T-helper 9 cell (primary cell): Measurements from ENCODE around the gene C1orf122.

Experiments
- DNase-seq: peaks from one replicate; pipeline ENCODE4 v3.0.0-alpha.2; 2020

C1orf122 gene

GRCh38 chr1:37802439-37802838, 5.2 kb upstream of the C1orf122 start:
- no peak for DNase-seq

- DNase-seq = no peak
These were observed 403 bp upstream of the C1orf122 start for GRCh38 chr1:37807220-37807554.

GRCh38 chr1:37808369-37809319, 1.1 kb downstream of the C1orf122 start:
- peak; percentile 36 for DNase-seq

DNA sequence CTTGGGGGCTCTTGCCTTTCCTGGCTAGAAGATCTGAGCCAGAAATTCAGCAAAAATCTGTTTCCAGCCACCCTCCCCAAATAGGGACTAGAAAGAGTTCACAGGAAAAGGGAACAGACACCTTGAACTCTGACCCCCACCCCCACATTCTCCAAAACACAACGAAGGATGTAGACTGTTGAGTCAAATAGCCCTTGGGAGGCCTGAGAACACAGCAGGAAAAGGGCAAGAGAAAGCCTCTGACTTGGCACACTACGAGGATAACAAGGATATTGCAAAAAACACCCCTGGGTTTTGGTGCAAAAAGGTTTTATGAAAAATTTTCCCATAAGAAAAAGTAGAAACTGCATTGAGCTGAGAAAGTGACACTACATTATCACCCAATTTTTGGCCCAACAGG, 2.4 kb downstream of the C1orf122 start:
- DNase-seq = no peak

- DNase-seq = peak; percentile 52
These were observed 3.6 kb downstream of the C1orf122 start for GRCh38 chr1:37811027-37811655.

GRCh38 chr1:37813529-37814145, 6.0 kb downstream of the C1orf122 start:
- DNase-seq = no peak

GRCh38 chr1:37814252-37814651, 6.7 kb downstream of the C1orf122 start:
- DNase-seq = no peak

- DNase-seq = no peak
These were observed 9.9 kb downstream of the C1orf122 start for GRCh38 chr1:37817481-37817880.

- DNase-seq = no peak
These were observed 13.9 kb downstream of the C1orf122 start for GRCh38 chr1:37821481-37821880.

DNA sequence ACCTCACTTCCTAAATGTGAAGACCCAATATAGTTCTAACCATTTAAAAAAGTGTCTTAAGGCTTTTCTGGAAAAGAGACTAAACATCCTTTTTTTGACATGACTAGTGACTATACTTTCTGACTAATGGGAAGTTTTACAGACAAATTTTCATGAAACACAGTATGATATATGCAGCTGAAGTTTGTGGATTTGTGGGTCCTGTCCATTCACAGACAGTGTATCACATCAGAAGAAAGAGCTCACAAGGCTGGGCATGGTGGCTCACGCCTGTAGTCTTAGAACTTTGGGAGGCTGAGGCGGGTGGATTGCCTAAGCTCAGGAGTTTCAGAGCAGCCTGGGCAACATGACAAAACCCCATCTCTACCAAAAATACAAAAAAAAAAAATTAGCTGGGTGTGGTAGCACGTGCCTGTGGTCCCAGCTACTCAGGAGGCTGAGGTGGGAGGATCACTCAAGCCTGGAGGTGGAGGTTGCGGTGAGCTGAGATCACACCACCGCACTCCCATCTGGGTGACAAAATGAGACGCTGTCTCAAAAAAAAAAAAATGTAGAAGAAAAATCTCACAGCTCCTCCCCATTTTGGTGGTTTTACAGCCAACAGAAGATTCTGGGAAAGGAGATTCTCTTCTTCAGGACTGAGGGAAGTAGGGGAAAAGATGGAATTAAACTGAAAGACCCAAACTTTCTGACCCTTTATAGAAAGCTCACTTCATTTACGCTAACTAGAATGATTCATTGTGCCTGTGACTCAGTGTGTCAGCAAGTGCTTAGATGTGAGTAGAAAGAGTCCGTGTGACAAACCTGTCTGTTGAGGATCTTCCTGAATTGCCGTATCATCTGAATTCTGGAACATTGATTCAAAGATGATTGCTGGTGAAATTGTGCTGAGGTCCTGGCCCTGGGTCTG, 15.6 kb downstream of the C1orf122 start:
- DNase-seq = no peak

DNA sequence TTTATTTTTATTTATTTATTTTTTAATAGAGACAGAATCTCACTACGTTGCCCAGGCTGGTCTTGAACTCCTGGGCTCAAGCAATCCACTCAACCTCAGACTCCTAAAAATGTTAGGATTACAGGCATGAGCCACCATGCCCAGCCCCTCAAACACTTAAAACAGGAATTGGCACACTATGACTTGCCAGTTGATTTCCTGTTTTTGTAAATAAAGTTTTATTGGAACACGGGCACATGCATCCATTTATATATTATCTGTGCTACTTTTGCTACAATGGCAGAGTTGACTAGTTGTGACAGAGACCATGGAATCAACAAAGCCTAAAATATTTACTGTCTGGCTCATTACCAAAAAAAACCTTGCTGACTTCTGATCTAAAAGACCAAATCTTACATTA, 16.4 kb downstream of the C1orf122 start:
- no peak for DNase-seq

GRCh38 chr1:37825506-37825905, 17.9 kb downstream of the C1orf122 start:
- DNase-seq = no peak

DNA sequence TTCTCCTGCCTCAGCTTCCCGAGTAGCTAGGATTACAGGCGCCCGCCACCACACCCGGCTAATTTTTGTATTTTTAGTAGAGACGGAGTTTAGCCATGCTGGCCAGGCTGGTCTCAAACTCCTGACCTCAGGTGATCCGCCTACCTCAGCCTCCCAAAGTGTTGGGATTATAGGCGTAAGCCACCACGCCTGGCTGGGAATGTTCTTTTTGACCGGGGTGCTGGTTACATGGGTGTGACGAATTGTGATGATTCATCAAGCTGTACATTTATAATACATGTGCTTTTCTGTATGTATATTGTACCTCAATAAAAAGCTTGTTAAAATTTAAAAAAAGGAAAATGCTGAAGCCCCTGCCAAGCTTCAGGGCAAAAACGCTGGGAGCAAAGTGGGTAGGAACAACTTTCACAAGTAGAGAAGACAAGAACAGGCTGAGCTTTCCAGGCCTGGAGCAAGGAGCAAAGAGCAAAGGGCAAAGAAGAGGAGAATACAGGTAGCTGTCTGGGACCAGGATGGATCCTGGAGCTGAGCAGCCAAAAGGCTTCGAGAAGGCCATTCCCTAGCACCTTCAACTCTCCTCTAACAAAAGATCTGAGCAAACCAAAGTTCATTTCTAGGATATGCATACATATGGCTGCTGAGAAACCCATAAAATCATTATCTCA, 21.0 kb downstream of the C1orf122 start:
- no peak for DNase-seq

- DNase-seq = no peak
These were observed 23.5 kb downstream of the C1orf122 start for GRCh38 chr1:37831109-37831508.

DNA sequence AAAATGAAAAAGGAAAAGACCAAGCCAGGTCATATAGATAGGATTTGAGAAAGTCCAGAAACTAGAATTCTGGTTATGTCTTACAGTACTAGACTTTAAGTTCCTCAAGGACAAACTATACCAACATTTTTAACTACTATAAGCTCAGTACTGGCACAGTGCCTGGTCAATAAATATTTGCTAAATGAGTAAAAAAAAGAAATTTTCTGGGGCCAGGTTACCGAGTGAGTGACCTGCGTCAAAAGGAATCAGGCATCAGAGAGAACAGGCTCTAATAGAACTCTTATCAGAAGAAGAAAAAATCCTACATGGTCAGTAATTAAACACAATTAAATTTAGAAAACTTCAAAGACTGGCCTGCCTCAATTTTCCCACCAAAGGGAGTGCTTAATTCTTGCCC, 24.2 kb downstream of the C1orf122 start:
- DNase-seq = no peak

DNA sequence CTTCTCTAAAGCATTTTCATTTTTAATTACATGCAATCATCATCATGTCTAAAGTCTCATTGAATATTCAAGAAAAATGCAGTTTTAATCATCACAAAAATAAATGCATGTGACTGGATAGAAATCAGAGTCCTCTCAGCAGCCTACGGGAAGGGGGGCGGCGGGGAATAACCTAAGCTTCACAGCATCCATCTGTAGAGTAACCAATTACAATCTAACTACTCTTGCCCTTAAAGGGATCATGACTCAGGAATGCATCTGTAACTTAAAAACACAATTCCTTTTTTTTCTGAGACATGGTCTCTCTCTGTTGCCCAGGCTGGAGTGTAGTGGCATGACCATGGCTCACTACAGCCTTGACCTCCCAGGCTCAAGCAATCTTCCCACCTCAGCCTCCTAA, 29.2 kb downstream of the C1orf122 start:
- DNase-seq = no peak

GRCh38 chr1:37839676-37840075, 32.1 kb downstream of the C1orf122 start:
- no peak for DNase-seq

DNA sequence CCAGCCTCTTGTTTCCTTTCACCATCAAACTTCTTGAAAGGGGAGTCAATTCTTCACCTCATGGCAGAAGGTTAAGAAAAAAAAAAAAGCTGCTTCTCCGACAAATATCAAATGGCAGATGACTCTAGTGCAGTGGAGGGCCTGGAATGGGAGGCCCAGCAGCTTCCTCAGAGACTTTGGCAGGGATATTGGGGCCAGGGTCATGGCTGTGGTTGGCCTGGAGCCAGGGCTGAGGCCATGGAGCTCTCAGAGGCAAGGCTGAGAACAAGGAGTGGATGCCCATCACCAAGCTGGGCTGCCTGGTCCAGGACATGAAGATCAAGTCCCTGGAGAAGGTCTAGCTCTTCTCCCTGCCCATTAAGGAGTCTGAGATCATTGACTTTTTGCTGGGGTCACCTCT, 33.1 kb downstream of the C1orf122 start:
- no peak for DNase-seq

DNA sequence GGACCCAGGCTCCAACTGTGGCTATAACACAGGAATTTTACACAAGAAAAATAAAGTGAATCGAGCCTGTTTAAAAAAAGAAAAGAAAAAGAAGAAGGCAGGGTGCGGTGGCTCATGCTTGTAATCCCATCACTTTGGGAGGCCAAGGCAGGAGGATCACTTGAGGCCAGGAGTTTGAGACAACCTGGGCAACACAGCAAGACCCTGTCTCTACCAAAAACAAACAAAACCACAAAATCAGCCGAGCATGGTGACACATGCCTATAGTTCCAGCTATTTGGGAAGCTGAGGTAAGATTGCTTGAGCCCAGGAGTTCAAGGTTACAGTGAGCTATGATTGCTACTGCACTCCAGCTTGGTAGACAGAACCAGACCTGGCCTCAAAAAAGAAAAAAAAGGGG, 34.1 kb downstream of the C1orf122 start:
- DNase-seq = no peak

DNA sequence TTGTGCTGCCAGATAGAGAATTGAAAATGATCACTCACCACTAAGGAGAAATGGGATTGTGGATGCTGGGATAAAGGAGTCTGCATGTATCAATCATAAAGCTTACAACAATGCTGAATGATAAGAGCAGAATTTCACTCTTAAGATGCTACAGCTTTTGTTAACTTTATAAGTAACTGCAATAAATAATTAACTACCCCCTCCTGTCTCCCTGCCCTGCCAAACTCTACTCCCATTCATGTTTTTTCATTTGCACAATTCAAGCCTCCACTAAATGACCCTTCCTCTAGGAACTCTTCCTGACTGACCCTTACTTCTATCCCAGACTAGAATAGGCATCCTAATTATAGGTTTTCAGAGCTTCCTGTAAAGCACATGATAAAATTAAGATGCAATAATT, 36.9 kb downstream of the C1orf122 start:
- no peak for DNase-seq

DNA sequence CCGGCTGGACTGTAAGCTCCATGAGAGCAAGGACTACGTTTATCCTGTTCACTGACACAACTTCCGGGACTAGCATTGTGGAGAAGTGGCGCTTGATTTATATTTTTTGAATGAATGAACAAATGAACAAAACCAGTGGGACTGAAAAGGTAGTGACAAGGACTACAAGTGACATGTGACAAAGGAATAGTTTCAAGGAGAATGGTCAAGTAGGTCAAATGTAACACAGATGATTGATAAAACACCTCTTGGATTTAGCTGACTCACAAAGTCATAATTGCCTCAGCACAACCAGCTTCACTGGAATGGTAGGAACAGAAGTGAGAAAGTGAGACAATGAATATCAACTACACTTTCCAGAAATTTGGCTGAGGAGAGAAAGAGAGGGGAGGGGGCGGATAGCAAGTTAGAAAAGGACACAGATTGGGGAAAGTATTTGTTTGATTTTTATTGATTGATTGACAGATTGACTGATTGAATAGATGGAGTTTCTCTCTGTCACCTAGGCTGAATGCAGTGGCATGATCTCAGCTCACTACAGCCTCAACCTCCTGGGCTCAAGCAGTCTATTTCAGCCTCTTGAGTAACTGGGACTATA, 37.6 kb downstream of the C1orf122 start:
- DNase-seq = no peak

DNA sequence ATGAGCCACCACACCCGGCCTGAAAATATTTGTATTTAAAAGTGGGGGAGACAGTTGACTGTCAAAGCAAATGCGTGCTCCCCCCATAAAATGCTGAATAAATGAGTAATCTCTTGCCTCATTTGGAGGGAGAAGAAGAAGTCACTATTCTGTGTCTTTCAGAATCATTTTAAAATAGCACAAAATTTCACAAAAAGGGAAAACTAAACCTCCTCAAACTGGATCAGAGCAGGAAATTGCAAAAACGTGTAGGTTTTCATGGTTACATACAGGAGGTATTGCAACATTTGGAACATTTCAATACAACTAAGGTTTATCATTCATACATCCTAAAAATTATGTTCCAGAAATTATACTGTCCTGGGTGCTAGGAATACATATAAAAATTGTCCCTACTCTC, 38.2 kb downstream of the C1orf122 start:
- DNase-seq = no peak
